WERI-Rb-1 (cell line): Measurements from ENCODE around the gene H2BK1.

Source experiments
- DNase-seq: peaks from one replicate; pipeline ENCODE4 v3.0.0-alpha.2; 2020
- H3K27ac ChIP-seq: fragments of 250-450 bp; sonication (Bioruptor Pico); 2 replicates; pipeline ENCODE4 v1.5.1; 2020; ENCODE audit warnings: mild to moderate bottlenecking, moderate library complexity
- H3K27me3 ChIP-seq: fragments of 250-450 bp; sonication (Bioruptor Pico); 2 replicates; pipeline ENCODE4 v1.5.1; 2021; ENCODE audit warnings: mild to moderate bottlenecking, low read depth, moderate library complexity; ENCODE audit not compliant: insufficient read depth, severe bottlenecking
- H3K36me3 ChIP-seq: fragments of 250-450 bp; sonication (Bioruptor Pico); 2 replicates; pipeline ENCODE4 v1.5.1; 2020; ENCODE audit warnings: mild to moderate bottlenecking, moderate library complexity
- H3K4me3 ChIP-seq: 2 replicates; pipeline ENCODE4 v1.5.1; 2011; ENCODE audit warnings: low read depth, mild to moderate bottlenecking, control low read depth, low read length
- H3K9me3 ChIP-seq: fragments of 250-450 bp; sonication (Bioruptor Pico); 2 replicates; pipeline ENCODE4 v1.5.1; 2021; ENCODE audit warnings: mild to moderate bottlenecking, moderate library complexity; ENCODE audit not compliant: severe bottlenecking
- CTCF ChIP-seq: IDR thresholded peaks from 2 replicates; pipeline ENCODE4 v1.5.1; 2011; ENCODE audit warnings: low read depth, mild to moderate bottlenecking, control low read depth, inconsistent platforms, low read length

Gene H2BK1

GRCh38 chr7:151236406-151236805, 26.1 kb upstream of the H2BK1 start:
- no peak for DNase-seq
- H3K36me3 ChIP-seq: peaks cover 20% of the 10 kb centered on the region

GRCh38 chr7:151235091-151235787, 25.0 kb upstream of the H2BK1 start:
- Histone ChIP-seq H3K27ac (no peak overlapping the region), H3K9me3 (no peaks in the 10 kb centered on the region), H3K27me3 (no peaks in the 10 kb centered on the region), H3K4me3 (no peak overlapping the region), H3K36me3 (peaks cover 20% of the 10 kb centered on the region)
- DNase-seq: no peak
- TF ChIP-seq CTCF: no peak

More at GRCh38 chr7:151236406-151236805, 26.1 kb upstream of the H2BK1 start:
- no peak overlapping the region for H3K4me3 ChIP-seq
- H3K27ac ChIP-seq: no peak overlapping the region
- TF ChIP-seq CTCF: no peak
- no peaks in the 10 kb centered on the region for H3K9me3 ChIP-seq
- no peaks in the 10 kb centered on the region for H3K27me3 ChIP-seq

GRCh38 chr7:151233804-151234203, 23.5 kb upstream of the H2BK1 start:
- H3K27ac ChIP-seq: no peak overlapping the region
- H3K4me3 ChIP-seq: no peak overlapping the region
- no peak for DNase-seq
- no peak for TF ChIP-seq CTCF
- H3K36me3 ChIP-seq: peaks cover 20% of the 10 kb centered on the region
- no peaks in the 10 kb centered on the region for H3K9me3 ChIP-seq
- H3K27me3 ChIP-seq: no peaks in the 10 kb centered on the region

- H3K36me3 ChIP-seq: peaks cover 20% of the 10 kb centered on the region
- no peak for TF ChIP-seq CTCF
- no peaks in the 10 kb centered on the region for H3K27me3 ChIP-seq
- peak overlapping the region; percentile 79 for H3K4me3 ChIP-seq
- no peaks in the 10 kb centered on the region for H3K9me3 ChIP-seq
- no peak for DNase-seq
- H3K27ac ChIP-seq: peak overlapping the region; percentile 59
These were observed 22.8 kb upstream of the H2BK1 start for GRCh38 chr7:151232917-151233701.

GRCh38 chr7:151232091-151232916, 22.0 kb upstream of the H2BK1 start, which contains the start of gene CHPF2:
CHPF2 (plus strand) TSS chr7:151232483; CDS start chr7:151234012, 1,529 bp downstream.
- H3K9me3 ChIP-seq: no peaks in the 10 kb centered on the region
- H3K4me3 ChIP-seq: peak within 1 kb of the TSS; percentile 79
- H3K27me3 ChIP-seq: no peaks in the 10 kb centered on the region
- peak within 1 kb of the TSS; percentile 59 for H3K27ac ChIP-seq
- H3K36me3 ChIP-seq: peaks cover 18% of the 10 kb centered on the region
- no peak for TF ChIP-seq CTCF
- peak; percentile 91 for DNase-seq
